PC-9 (cell line): Measurements from ENCODE around the gene TMOD3. TPM values are rescaled to one million over a fixed set of nuclear protein-coding genes. Genes with fewer than 3 reads are reported as not detected.
A peak's percentile ranks its signal among the peaks of the same experiment; 100 is the strongest.

ENCODE experiments used
- BruUV-seq: library from RNA; stranded (reverse); fragments of 400-500 nt; replicated peaks from 2 replicates; lab custom pipeline; 2021; lab: Mats Ljungman, UMichigan
- CTCF ChIA-PET: fragments of 300-600 bp; sonication (Branson Sonifier 250); formaldehyde crosslinking; loops from one replicate; lab custom pipeline; 2022; ENCODE audit warnings: antibody characterized with exemption; lab: Charles Lee
- POLR2A ChIA-PET: fragments of 300-600 bp; sonication (Branson Sonifier 250); formaldehyde crosslinking; loops from one replicate; lab custom pipeline; 2022; ENCODE audit warnings: antibody characterized with exemption; ENCODE audit not compliant: unreplicated experiment; lab: Charles Lee
- DNase-seq, 2 experiments: peaks; one replicate each; pipeline versions ENCODE4 v3.0.0 to v3.0.0-alpha.2; 2015 to 2022; ENCODE audit warnings: mixed read lengths in 1 of 2
- H2AFZ ChIP-seq: fragments of 200-600 bp; sonication (generic); 2 replicates; pipeline ENCODE4 v1.8.1; 2017; ENCODE audit warnings: antibody characterized with exemption
- H3F3A ChIP-seq: fragments of 200-600 bp; sonication (generic); 2 replicates; pipeline ENCODE4 v1.8.1; 2017; ENCODE audit warnings: antibody characterized with exemption, mild to moderate bottlenecking, low read depth; ENCODE audit not compliant: insufficient read depth
- H3K27ac ChIP-seq: fragments of 200-600 bp; sonication (generic); 2 replicates; pipeline ENCODE4 v1.6.1; 2016; ENCODE audit warnings: mixed run types
- H3K27me3 ChIP-seq: fragments of 200-600 bp; sonication (generic); 2 replicates; pipeline ENCODE4 v1.6.1; 2016; ENCODE audit warnings: low read depth, mixed run types; ENCODE audit not compliant: insufficient read depth
- H3K36me3 ChIP-seq: fragments of 200-600 bp; sonication (generic); 2 replicates; pipeline ENCODE4 v1.6.1; 2016; ENCODE audit warnings: low read depth, mixed run types
- H3K4me1 ChIP-seq: fragments of 200-600 bp; sonication (generic); replicated peaks from 2 replicates; pipeline ENCODE4 v1.6.1; 2016; ENCODE audit warnings: mixed run types; ENCODE audit not compliant: insufficient read depth
- H3K4me2 ChIP-seq: fragments of 200-600 bp; sonication (generic); 2 replicates; pipeline ENCODE4 v1.6.1; 2017; ENCODE audit warnings: mixed run types
- H3K4me3 ChIP-seq: fragments of 200-600 bp; sonication (generic); 2 replicates; pipeline ENCODE4 v1.6.1; 2016; ENCODE audit warnings: mixed run types
- H3K79me2 ChIP-seq: fragments of 200-600 bp; sonication (generic); 2 replicates; pipeline ENCODE4 v1.6.1; 2017; ENCODE audit warnings: low read depth, mixed run types
- H3K9me2 ChIP-seq: fragments of 200-600 bp; sonication (generic); 2 replicates; pipeline ENCODE4 v1.8.1; 2017; ENCODE audit warnings: mild to moderate bottlenecking; ENCODE audit not compliant: insufficient read depth
- H3K9me3 ChIP-seq: fragments of 200-600 bp; sonication (generic); 2 replicates; pipeline ENCODE4 v1.8.1; 2016; ENCODE audit warnings: low read depth; ENCODE audit not compliant: insufficient read depth
- H4K20me1 ChIP-seq: fragments of 200-600 bp; sonication (generic); 2 replicates; pipeline ENCODE4 v1.8.1; 2017; ENCODE audit not compliant: insufficient read depth
- CTCF ChIP-seq: fragments of 200-600 bp; sonication (generic); conservative IDR thresholded peaks from 2 replicates; pipeline ENCODE4 v1.6.1; 2017; ENCODE audit warnings: mixed run types, antibody characterized with exemption, mild to moderate bottlenecking, moderate library complexity
- EZH2 ChIP-seq: fragments of 200-600 bp; sonication (generic); IDR thresholded peaks from 2 replicates; pipeline ENCODE4 v1.8.0; 2017; ENCODE audit warnings: antibody characterized with exemption, low read depth
- intact Hi-C: fragments of 100-400 bp; cut with micrococcal nuclease; formaldehyde crosslinking; loops from one replicate; pipeline ENCODE4 v1.10.0; 2022; ENCODE audit not compliant: unreplicated experiment
- total RNA-seq: library from RNA; stranded (reverse); gene quantifications from 2 replicates; pipeline ENCODE4 v1.2.3, GENCODE V29; 2021

The TMOD3 gene
- total RNA-seq, 1 experiment from 2014 or later, result 125 TPM

- POLR2A ChIA-PET, result interaction anchor here (0.6 kb wide), 1 partner anchor 11 kb away, joined by 3 read pairs; no protein-coding TSS in a partner anchor
- Histone ChIP-seq H3K4me1 (peaks cover 35% of the 10 kb centered on the region), H3F3A (peaks cover 15% of the 10 kb centered on the region), H3K9me3 (peaks cover 9% of the 10 kb centered on the region; the same call in 1 of the 2 replicates), H3K27me3 (no peaks in the 10 kb centered on the region), H3K27ac (peak overlapping the region; percentile 28), H3K4me2 (no peak overlapping the region), H4K20me1 (peaks cover under 1% of the 10 kb centered on the region), H3K4me3 (no peak overlapping the region), H3K9me2 (no peaks in the 10 kb centered on the region), H3K79me2 (peaks cover 12% of the 10 kb centered on the region), H2AFZ (no peak overlapping the region), H3K36me3 (no peaks in the 10 kb centered on the region)
- no peak for TF ChIP-seq EZH2
- no peak for TF ChIP-seq CTCF
- no TSS peak for BruUV-seq
- CTCF ChIA-PET, result interaction anchor here (0.5 to 0.9 kb wide), 4 partner anchors 18 to 175 kb away, joined by 3 read pairs; no protein-coding TSS in a partner anchor
- intact Hi-C loops, result no loop called here
- peak; percentile 44 to 65 for DNase-seq
These were observed 3.8 kb upstream of the TMOD3 start for GRCh38 chr15:51825698-51826097.

- POLR2A ChIA-PET, result interaction anchor here (0.6 to 1.9 kb wide), 8 partner anchors 18 to 772 kb away, joined by 3 to 23 read pairs (median 6); no protein-coding TSS in a partner anchor
- intact Hi-C loops, result loop anchor here (1.0 kb wide), 4 partner anchors 18 to 79 kb away; no protein-coding TSS in a partner anchor
- Histone ChIP-seq H3K9me3 (no peaks in the 10 kb centered on the region), H3K27me3 (no peaks in the 10 kb centered on the region), H3F3A (peaks cover 15% of the 10 kb centered on the region), H3K4me1 (peaks cover 62% of the 10 kb centered on the region), H3K36me3 (no peaks in the 10 kb centered on the region; the same call in 1 of the 2 replicates), H4K20me1 (peaks cover 11% of the 10 kb centered on the region), H3K4me2 (peak overlapping the region; percentile 95), H3K79me2 (peaks cover 43% of the 10 kb centered on the region), H2AFZ (peak overlapping the region; percentile 79), H3K9me2 (no peaks in the 10 kb centered on the region), H3K27ac (peak overlapping the region; percentile 97), H3K4me3 (peak overlapping the region; percentile 71)
- CTCF ChIA-PET, result interaction anchor here (0.6 to 1.6 kb wide), 2 partner anchors 42 to 52 kb away, joined by 4 to 5 read pairs; no protein-coding TSS in a partner anchor
- no peak for TF ChIP-seq EZH2
- TF ChIP-seq CTCF, result no peak
- no TSS peak for BruUV-seq
- peak; percentile 79 to 86 for DNase-seq
These were observed 655 bp upstream of the TMOD3 start for GRCh38 chr15:51828621-51829375.

- POLR2A ChIA-PET, result interaction anchor here (0.7 kb wide), 1 partner anchor 53 kb away, joined by 6 read pairs; no protein-coding TSS in a partner anchor
- intact Hi-C loops, result no loop called here
- peaks cover 65% of the 10 kb centered on the region for H3K4me1 ChIP-seq
- peak overlapping the region; percentile 79 for H2AFZ ChIP-seq
- BruUV-seq, result no TSS peak
- H3K79me2 ChIP-seq, result peaks cover 58% of the 10 kb centered on the region
- no peaks in the 10 kb centered on the region for H3K9me2 ChIP-seq
- CTCF ChIA-PET, result interaction anchor here (1.1 kb wide), 1 partner anchor 76 kb away, joined by 9 read pairs; no protein-coding TSS in a partner anchor
- no peaks in the 10 kb centered on the region for H3K27me3 ChIP-seq
- no peaks in the 10 kb centered on the region for H3K9me3 ChIP-seq
- peak overlapping the region; percentile 95 for H3K4me2 ChIP-seq
- DNase-seq, result peak in 1 of 2 experiments; percentile 39
- H3K36me3 ChIP-seq, result peaks cover 3% of the 10 kb centered on the region; the same call in 1 of the 2 replicates
- TF ChIP-seq EZH2, result no peak
- peak overlapping the region; percentile 97 for H3K27ac ChIP-seq
- H4K20me1 ChIP-seq, result peaks cover 11% of the 10 kb centered on the region
- H3K4me3 ChIP-seq, result peak overlapping the region; percentile 71
- peaks cover 15% of the 10 kb centered on the region for H3F3A ChIP-seq
These were observed 888 bp downstream of the TMOD3 start for GRCh38 chr15:51830276-51830806.
